Measurements from ENCODE around the gene UMODL1. TPM values are rescaled to one million over a fixed set of nuclear protein-coding genes. Genes with fewer than 3 reads are reported as not detected.
"Not testable (repeated sequence)": the region's sequence is repeated elsewhere in the genome, so short reads cannot be mapped to it uniquely, and the experiment has no call there.

UMODL1 gene
- polyA plus RNA-seq, 3 donors: not detected

- 87 to 90% (median 89%) methylated on average over 26 of the region's 26 CpGs for WGBS, 3 donors
- H3K27ac ChIP-seq (ENCODE audit: low read depth, low read length): no peak overlapping the region
Observed at GRCh38 chr21:42105476-42106315, 34.6 kb downstream of the UMODL1 start.

- 84 to 89% (median 87%) methylated on average over 20 of the region's 20 CpGs for WGBS, 3 donors
- no peak overlapping the region for H3K27ac ChIP-seq (ENCODE audit: low read depth, low read length)
Observed at GRCh38 chr21:42106425-42106824, 35.3 kb downstream of the UMODL1 start.

GRCh38 chr21:42107177-42107880 is 36.2 kb downstream of the UMODL1 start:
- no peak overlapping the region for H3K27ac ChIP-seq (ENCODE audit: low read depth, low read length)
- 81 to 85% (median 82%) methylated on average over 18 of the region's 18 CpGs for WGBS, 3 donors

- 17 to 27% (median 18%) methylated on average over 18 of the region's 18 CpGs for WGBS, 3 donors
- H3K27ac ChIP-seq (ENCODE audit: low read depth, low read length): no peak overlapping the region
Observed at GRCh38 chr21:42107881-42108553, 36.9 kb downstream of the UMODL1 start.

GRCh38 chr21:42108554-42109340 is 37.6 kb downstream of the UMODL1 start:
- WGBS, 3 donors: 79 to 84% (median 80%) methylated on average over 26 of the region's 26 CpGs
- no peak overlapping the region for H3K27ac ChIP-seq (ENCODE audit: low read depth, low read length)

GRCh38 chr21:42109473-42109872 is 38.4 kb downstream of the UMODL1 start:
- WGBS, 3 donors: 85 to 86% (median 85%) methylated on average over 14 of the region's 14 CpGs
- no peak overlapping the region for H3K27ac ChIP-seq (ENCODE audit: low read depth, low read length)

GRCh38 chr21:42109873-42110525 is 38.9 kb downstream of the UMODL1 start:
- 69 to 78% (median 71%) methylated on average over 17 of the region's 17 CpGs for WGBS, 3 donors
- no peak overlapping the region for H3K27ac ChIP-seq (ENCODE audit: low read depth, low read length)

GRCh38 chr21:42110691-42111469 is 39.8 kb downstream of the UMODL1 start:
- WGBS, 3 donors: 83 to 88% (median 87%) methylated on average over 22 to 24 of the region's 24 CpGs
- H3K27ac ChIP-seq (ENCODE audit: low read depth, low read length): no peak overlapping the region

GRCh38 chr21:42111470-42111743 is 40.3 kb downstream of the UMODL1 start:
- WGBS, 3 donors: 84 to 92% (median 84%) methylated on average over 8 of the region's 8 CpGs
- no peak overlapping the region for H3K27ac ChIP-seq (ENCODE audit: low read depth, low read length)

- no peak overlapping the region for H3K27ac ChIP-seq (ENCODE audit: low read depth, low read length)
- 87 to 94% (median 92%) methylated on average over 10 of the region's 10 CpGs for WGBS, 3 donors
Observed at GRCh38 chr21:42111811-42112210, 40.7 kb downstream of the UMODL1 start.

- no peak overlapping the region for H3K27ac ChIP-seq (ENCODE audit: low read depth, low read length)
- 92 to 100% (median 100%) methylated on average over 1 of the region's 1 CpG for WGBS, 3 donors
Observed at GRCh38 chr21:42112238-42112637, 41.1 kb downstream of the UMODL1 start.

- WGBS, 3 donors: 52 to 69% (median 60%) methylated on average over 4 of the region's 4 CpGs
- no peak overlapping the region for H3K27ac ChIP-seq (ENCODE audit: low read depth, low read length)
Observed at GRCh38 chr21:42112857-42113256, 41.7 kb downstream of the UMODL1 start.

- no peak overlapping the region for H3K27ac ChIP-seq (ENCODE audit: low read depth, low read length)
- 43 to 76% (median 52%) methylated on average over 13 of the region's 13 CpGs for WGBS, 3 donors
Observed at GRCh38 chr21:42113926-42114409, 42.9 kb downstream of the UMODL1 start.

GRCh38 chr21:42114646-42115045 is 43.5 kb downstream of the UMODL1 start:
- H3K27ac ChIP-seq (ENCODE audit: low read depth, low read length): no peak overlapping the region
- WGBS, 3 donors: 84 to 93% (median 91%) methylated on average over 7 of the region's 7 CpGs

- no peak overlapping the region for H3K27ac ChIP-seq (ENCODE audit: low read depth, low read length)
- WGBS, 3 donors: 86 to 91% (median 89%) methylated on average over 8 of the region's 8 CpGs
Observed at GRCh38 chr21:42115136-42115683, 44.1 kb downstream of the UMODL1 start.

- H3K27ac ChIP-seq (ENCODE audit: low read depth, low read length): not testable (repeated sequence)
- 67 to 74% (median 73%) methylated on average over 6 of the region's 6 CpGs for WGBS, 3 donors
Observed at GRCh38 chr21:42116551-42116950, 45.4 kb downstream of the UMODL1 start.

Measured in adipose tissue (tissue), 3 donors.